Esophagus squamous epithelium (tissue), 4 donors: ENCODE results near the gene RPN2.

ENCODE experiments used
- POLR2A ChIP-seq, 4 donors: fragments of 450-650 bp; IDR thresholded peaks; one replicate each; pipeline ENCODE4 v1.6.1; 2017; ENCODE audit warnings: antibody characterized with exemption in 4 of 4, mild to moderate bottlenecking in 4 of 4, moderate library complexity in 3 of 4
- TF ChIP-seq, protein P1 (sequence below), 6 experiments: fragments of 450-650 bp in 4 of 6; fragments of 200-600 bp in 2 of 6; sonication (generic) in 2 of 6; IDR thresholded peaks; one replicate each; pipeline ENCODE4 v1.5.1; 2016 to 2019; ENCODE audit warnings: antibody characterized with exemption in 6 of 6, mild to moderate bottlenecking in 4 of 6, moderate library complexity in 4 of 6

DNA sequence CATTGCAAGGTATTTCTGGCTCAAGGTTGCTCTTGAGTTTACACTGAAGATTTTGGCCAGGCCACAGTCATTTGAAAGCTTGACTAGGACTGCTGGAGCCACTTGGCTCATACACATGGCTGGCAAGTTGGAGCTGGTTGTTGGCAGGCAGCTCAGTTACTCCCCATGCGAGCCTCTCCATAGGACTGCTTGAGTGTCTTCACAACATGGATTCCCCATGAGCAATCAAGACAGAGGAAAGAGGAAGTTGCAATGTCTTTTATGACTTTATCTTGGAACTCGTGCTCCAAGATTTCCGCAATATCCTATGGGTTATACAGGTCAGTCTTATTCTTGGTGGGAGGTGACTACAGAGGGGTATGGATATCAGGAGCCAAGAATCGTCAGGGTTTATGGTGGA, 109.0 kb downstream of the RPN2 start:
- TF ChIP-seq, protein P1, sequence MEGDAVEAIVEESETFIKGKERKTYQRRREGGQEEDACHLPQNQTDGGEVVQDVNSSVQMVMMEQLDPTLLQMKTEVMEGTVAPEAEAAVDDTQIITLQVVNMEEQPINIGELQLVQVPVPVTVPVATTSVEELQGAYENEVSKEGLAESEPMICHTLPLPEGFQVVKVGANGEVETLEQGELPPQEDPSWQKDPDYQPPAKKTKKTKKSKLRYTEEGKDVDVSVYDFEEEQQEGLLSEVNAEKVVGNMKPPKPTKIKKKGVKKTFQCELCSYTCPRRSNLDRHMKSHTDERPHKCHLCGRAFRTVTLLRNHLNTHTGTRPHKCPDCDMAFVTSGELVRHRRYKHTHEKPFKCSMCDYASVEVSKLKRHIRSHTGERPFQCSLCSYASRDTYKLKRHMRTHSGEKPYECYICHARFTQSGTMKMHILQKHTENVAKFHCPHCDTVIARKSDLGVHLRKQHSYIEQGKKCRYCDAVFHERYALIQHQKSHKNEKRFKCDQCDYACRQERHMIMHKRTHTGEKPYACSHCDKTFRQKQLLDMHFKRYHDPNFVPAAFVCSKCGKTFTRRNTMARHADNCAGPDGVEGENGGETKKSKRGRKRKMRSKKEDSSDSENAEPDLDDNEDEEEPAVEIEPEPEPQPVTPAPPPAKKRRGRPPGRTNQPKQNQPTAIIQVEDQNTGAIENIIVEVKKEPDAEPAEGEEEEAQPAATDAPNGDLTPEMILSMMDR (IDR thresholded peaks at IDR 0.05) = no peak
- TF ChIP-seq POLR2A (IDR thresholded peaks at IDR 0.05) = no peak
